Mesangial cell (primary cell): ENCODE measurements around the gene MAS1. TPM values are rescaled to one million over a fixed set of nuclear protein-coding genes. Genes with fewer than 3 reads are reported as not detected.

Experiments
- total RNA-seq: library from RNA; depleted of rRNA; stranded (reverse); fragments of >200 nt; gene quantifications from 2 replicates; pipeline ENCODE4 v1.2.3, GENCODE V29; 2015

Gene MAS1
- not detected in 2 replicates for total RNA-seq

DNA sequence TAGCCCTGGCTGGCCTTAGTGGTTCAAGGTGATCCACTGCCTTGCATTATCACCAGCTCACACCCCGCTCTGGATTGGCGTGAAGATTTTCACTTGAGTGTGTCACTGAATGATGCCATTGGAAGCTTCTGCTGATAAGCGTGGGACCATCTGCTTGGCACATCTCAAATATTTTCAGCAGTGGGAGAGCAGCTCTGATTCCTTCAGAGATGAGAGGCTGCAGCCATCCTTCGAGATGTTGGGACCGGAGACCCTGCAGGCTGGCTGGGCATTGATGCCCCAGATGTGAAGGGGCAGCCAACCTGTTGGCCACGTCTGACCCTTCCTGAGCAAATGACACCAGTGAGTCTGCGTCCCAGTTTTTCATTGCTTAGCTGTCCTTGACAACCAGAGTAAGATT, at the start of gene MAS1:
Gene MAS1 (plus strand): TSS at position 197 of the 400 bp plus-strand sequence. CDS start 15,968 bp downstream, outside the sequence.

Other genes with a start within 250 kb of the MAS1 start
- gene SOD2, start 197.7 kb upstream of the MAS1 start, total RNA-seq = 48.2 and 112 TPM in 2 replicates
- 40.3 and 46.0 TPM in 2 replicates for gene WTAP, start 163.5 kb upstream of the MAS1 start, total RNA-seq
- 13.6 and 41.2 TPM in 2 replicates for gene ACAT2, start 128.9 kb upstream of the MAS1 start, total RNA-seq
- 116 and 228 TPM in 2 replicates for gene TCP1, start 101.4 kb upstream of the MAS1 start, total RNA-seq
- gene MRPL18, start 100.5 kb upstream of the MAS1 start, total RNA-seq = 48.2 and 99.2 TPM in 2 replicates
- gene PNLDC1, start 90.7 kb upstream of the MAS1 start, total RNA-seq = 0.13 TPM in 1 of 2 replicates, not detected in the other
- gene IGF2R, start 78.1 kb downstream of the MAS1 start, total RNA-seq = 86.4 and 111 TPM in 2 replicates
- gene SLC22A1, start 230.8 kb downstream of the MAS1 start, total RNA-seq = 0.51 and 0.98 TPM in 2 replicates